Measurements from ENCODE around the gene ARL8A. TPM values are rescaled to one million over a fixed set of nuclear protein-coding genes. Genes with fewer than 3 reads are reported as not detected.

ARL8A gene
- total and polyA plus RNA-seq, 2 donors (not counting 1 experiment from before 2014, with no cell fraction given), result 67.6 to 70.7 TPM

DNA sequence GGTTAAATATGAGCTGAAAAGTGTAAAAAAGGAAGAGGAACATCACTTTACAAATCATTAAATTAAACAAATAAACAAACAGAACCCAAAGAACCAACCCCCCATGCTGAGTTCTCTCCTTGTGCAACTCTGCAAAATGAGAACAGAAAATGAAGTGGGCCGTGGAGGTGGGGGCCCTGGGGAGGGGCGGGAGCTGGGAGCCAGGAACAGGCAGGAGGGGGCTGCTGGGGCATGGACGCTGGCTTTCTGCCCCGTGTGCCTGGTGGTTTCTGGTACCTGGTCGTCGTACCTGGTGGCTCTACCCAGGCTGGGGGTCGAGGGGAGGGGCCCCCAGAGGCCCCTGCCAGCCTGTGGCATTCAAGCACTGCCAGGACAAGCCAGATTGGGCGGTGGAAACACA lies 11.0 kb downstream of the ARL8A start:
- H3K9me3 Mint-ChIP-seq (ENCODE audit: insufficient read depth), result no peaks in the 10 kb centered on the region
- peaks cover 7% of the 10 kb centered on the region for H3K4me1 Mint-ChIP-seq
- Histone ChIP-seq H3K4me2 (replicated peaks; ENCODE audit: low read depth, low read length, poor library complexity, severe bottlenecking) (no peak overlapping the region), H3K4me1 (ENCODE audit: control insufficient read depth in 2 of 2, insufficient read depth in 2 of 2, low read length in 2 of 2) (no peaks in the 10 kb centered on the region), H2AFZ (ENCODE audit: insufficient read depth, low read depth, low read length, poor library complexity, severe bottlenecking) (no peak overlapping the region), H3K79me2 (ENCODE audit: control insufficient read depth, insufficient read depth, low read length) (peaks cover 7% of the 10 kb centered on the region), H3K27ac (ENCODE audit: low read length in 2 of 2) (no peak overlapping the region), H3K36me3 (replicated peaks in 1 of 2; ENCODE audit: control extremely low read depth in 1 of 2, control insufficient read depth in 1 of 2, extremely low read depth in 1 of 2, insufficient read depth in 2 of 2, low read length in 1 of 2) (peaks cover 2 to 51% of the 10 kb centered on the region in 2 experiments), H4K20me1 (ENCODE audit: control insufficient read depth, insufficient read depth, low read length, poor library complexity, severe bottlenecking) (peaks cover 29% of the 10 kb centered on the region), H3K27me3 (replicated peaks in 1 of 4; ENCODE audit: control extremely low read depth in 1 of 4, control insufficient read depth in 3 of 4, insufficient read depth in 4 of 4, low read length in 3 of 4) (no peaks in the 10 kb centered on the region), H3K9ac (ENCODE audit: low read length) (no peak overlapping the region), H3K4me3 (ENCODE audit: control extremely low read depth in 1 of 5, extremely low read depth in 1 of 5, insufficient read depth in 1 of 5, low read depth in 2 of 5, low read length in 4 of 5) (no peak overlapping the region), H3K9me3 (ENCODE audit: control extremely low read depth in 1 of 3, control insufficient read depth in 2 of 3, insufficient read depth in 1 of 3, low read length in 2 of 3) (no peaks in the 10 kb centered on the region)
- 88% methylated on average over 8 of the region's 8 CpGs for whole genome bisulfite sequencing (ENCODE audit: insufficient coverage)
- CTCF ChIA-PET, result no interaction called here
- no peaks in the 10 kb centered on the region for H3K27me3 Mint-ChIP-seq
- POLR2A ChIA-PET, result no interaction called here
- H3K4me3 Mint-ChIP-seq, result no peak overlapping the region
- no peak for DNase-seq
- no peak for ATAC-seq (ENCODE audit: low read depth)
- intact Hi-C loops (cut with micrococcal nuclease), result no loop called here
- TF ChIP-seq EZH2 (IDR thresholded peaks at IDR 0.05; ENCODE audit: borderline replicate concordance, insufficient read depth, low read depth, low read length, poor library complexity, severe bottlenecking), result no peak
- TF ChIP-seq, protein P1, sequence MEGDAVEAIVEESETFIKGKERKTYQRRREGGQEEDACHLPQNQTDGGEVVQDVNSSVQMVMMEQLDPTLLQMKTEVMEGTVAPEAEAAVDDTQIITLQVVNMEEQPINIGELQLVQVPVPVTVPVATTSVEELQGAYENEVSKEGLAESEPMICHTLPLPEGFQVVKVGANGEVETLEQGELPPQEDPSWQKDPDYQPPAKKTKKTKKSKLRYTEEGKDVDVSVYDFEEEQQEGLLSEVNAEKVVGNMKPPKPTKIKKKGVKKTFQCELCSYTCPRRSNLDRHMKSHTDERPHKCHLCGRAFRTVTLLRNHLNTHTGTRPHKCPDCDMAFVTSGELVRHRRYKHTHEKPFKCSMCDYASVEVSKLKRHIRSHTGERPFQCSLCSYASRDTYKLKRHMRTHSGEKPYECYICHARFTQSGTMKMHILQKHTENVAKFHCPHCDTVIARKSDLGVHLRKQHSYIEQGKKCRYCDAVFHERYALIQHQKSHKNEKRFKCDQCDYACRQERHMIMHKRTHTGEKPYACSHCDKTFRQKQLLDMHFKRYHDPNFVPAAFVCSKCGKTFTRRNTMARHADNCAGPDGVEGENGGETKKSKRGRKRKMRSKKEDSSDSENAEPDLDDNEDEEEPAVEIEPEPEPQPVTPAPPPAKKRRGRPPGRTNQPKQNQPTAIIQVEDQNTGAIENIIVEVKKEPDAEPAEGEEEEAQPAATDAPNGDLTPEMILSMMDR (IDR thresholded peaks at IDR 0.05), result no peak
- H3K27ac Mint-ChIP-seq, result no peak overlapping the region

DNA sequence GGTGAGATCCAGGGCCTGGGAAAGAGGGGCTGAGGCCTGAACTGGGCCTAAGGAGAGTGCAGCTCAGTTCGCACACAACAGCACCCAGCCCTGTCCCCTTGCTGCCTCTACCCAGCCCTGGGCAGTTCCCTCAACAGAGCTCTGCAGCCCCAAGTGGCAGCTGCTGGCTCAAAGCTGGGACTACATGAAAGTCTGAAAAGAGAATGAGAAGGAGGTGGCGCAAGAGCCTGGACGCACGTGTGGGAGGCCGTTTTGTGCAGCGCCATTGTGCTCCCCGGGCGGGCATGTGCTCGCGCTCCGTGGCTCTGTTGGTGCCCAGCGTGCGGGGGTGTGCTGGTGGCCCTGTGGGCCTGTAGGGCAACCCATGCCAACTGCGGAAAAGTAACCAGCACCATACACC lies 11.5 kb downstream of the ARL8A start:
- H3K27me3 Mint-ChIP-seq, result no peaks in the 10 kb centered on the region
- Histone ChIP-seq H3K27ac (ENCODE audit: low read length in 2 of 2) (no peak overlapping the region), H3K9ac (ENCODE audit: low read length) (no peak overlapping the region), H4K20me1 (ENCODE audit: control insufficient read depth, insufficient read depth, low read length, poor library complexity, severe bottlenecking) (peaks cover 24% of the 10 kb centered on the region), H3K4me3 (ENCODE audit: control extremely low read depth in 1 of 5, extremely low read depth in 1 of 5, insufficient read depth in 1 of 5, low read depth in 2 of 5, low read length in 4 of 5) (no peak overlapping the region), H2AFZ (ENCODE audit: insufficient read depth, low read depth, low read length, poor library complexity, severe bottlenecking) (no peak overlapping the region), H3K4me2 (replicated peaks; ENCODE audit: low read depth, low read length, poor library complexity, severe bottlenecking) (no peak overlapping the region), H3K79me2 (ENCODE audit: control insufficient read depth, insufficient read depth, low read length) (peaks cover 2% of the 10 kb centered on the region), H3K9me3 (ENCODE audit: control extremely low read depth in 1 of 3, control insufficient read depth in 2 of 3, insufficient read depth in 1 of 3, low read length in 2 of 3) (no peaks in the 10 kb centered on the region), H3K36me3 (replicated peaks in 1 of 2; ENCODE audit: control extremely low read depth in 1 of 2, control insufficient read depth in 1 of 2, extremely low read depth in 1 of 2, insufficient read depth in 2 of 2, low read length in 1 of 2) (peaks cover 2 to 49% of the 10 kb centered on the region in 2 experiments), H3K4me1 (ENCODE audit: control insufficient read depth in 2 of 2, insufficient read depth in 2 of 2, low read length in 2 of 2) (no peaks in the 10 kb centered on the region), H3K27me3 (replicated peaks in 1 of 4; ENCODE audit: control extremely low read depth in 1 of 4, control insufficient read depth in 3 of 4, insufficient read depth in 4 of 4, low read length in 3 of 4) (no peaks in the 10 kb centered on the region)
- CTCF ChIA-PET, result no interaction called here
- DNase-seq (no peak), ATAC-seq (ENCODE audit: low read depth) (no peak)
- TF ChIP-seq, protein P1 (IDR thresholded peaks at IDR 0.05), result no peak
- TF ChIP-seq EZH2 (IDR thresholded peaks at IDR 0.05; ENCODE audit: borderline replicate concordance, insufficient read depth, low read depth, low read length, poor library complexity, severe bottlenecking), result no peak
- no peaks in the 10 kb centered on the region for H3K9me3 Mint-ChIP-seq (ENCODE audit: insufficient read depth)
- POLR2A ChIA-PET, result no interaction called here
- peaks cover 3% of the 10 kb centered on the region for H3K4me1 Mint-ChIP-seq
- no peak overlapping the region for H3K27ac Mint-ChIP-seq
- intact Hi-C loops (cut with micrococcal nuclease), result no loop called here
- 95% methylated on average over 11 of the region's 14 CpGs for whole genome bisulfite sequencing (ENCODE audit: insufficient coverage)
- no peak overlapping the region for H3K4me3 Mint-ChIP-seq

All from B cell (primary cell).